Measurements from ENCODE around the gene RPL7A. TPM values are rescaled to one million over a fixed set of nuclear protein-coding genes. Genes with fewer than 3 reads are reported as not detected.

The RPL7A gene
- total and polyA plus RNA-seq, 2 donors (not counting 3 experiments of a cell fraction or from before 2014, with no cell fraction given): 2,112 to 2,329 TPM

- no peak overlapping the region for H3K9ac ChIP-seq (replicated peaks; ENCODE audit: extremely low read depth, insufficient read depth, low read length)
- intact Hi-C loops (cut with micrococcal nuclease): no loop called here
These were observed 43.9 kb upstream of the RPL7A start for GRCh38 chr9:133304158-133304470.

More at GRCh38 chr9:133304158-133304470, 43.9 kb upstream of the RPL7A start:
- FAIRE-seq (no peak), DNase-seq (ENCODE audit: low read depth, low spot score) (no peak)
- CTCF ChIA-PET: interaction anchor here (1.2 kb wide), 1 partner anchor 118 kb away, joined by 3 read pairs; no protein-coding TSS in a partner anchor
- BruUV-seq (replicated peaks): no TSS peak
- H3K4me1 ChIP-seq (ENCODE audit: control insufficient read depth, extremely low read depth, insufficient read depth, low read length): no peaks in the 10 kb centered on the region
- H3K36me3 ChIP-seq (ENCODE audit: control insufficient read depth in 2 of 2, extremely low read depth in 1 of 2, insufficient read depth in 2 of 2, low read length in 2 of 2): no peaks in the 10 kb centered on the region
- TF ChIP-seq GATA2 (IDR thresholded peaks at IDR 0.05; ENCODE audit: insufficient read depth, insufficient read length, low read depth, low read length) (no peak), POLR2AphosphoS5 (IDR thresholded peaks at IDR 0.05; ENCODE audit: insufficient read depth, low read depth, low read length) (no peak), MAX (IDR thresholded peaks at IDR 0.05; ENCODE audit: insufficient read depth, insufficient read length) (no peak), MYC (IDR thresholded peaks at IDR 0.05; ENCODE audit: low read depth, low read length) (no peak), JUN (IDR thresholded peaks at IDR 0.05; ENCODE audit: borderline replicate concordance, insufficient read depth, insufficient read length, low read depth) (no peak), EZH2 (IDR thresholded peaks at IDR 0.05; ENCODE audit: borderline replicate concordance, low read depth, low read length, severe bottlenecking) (no peak), POLR2A (IDR thresholded peaks at IDR 0.05; ENCODE audit: low read depth, low read length) (no peak), FOS (IDR thresholded peaks at IDR 0.05; ENCODE audit: borderline replicate concordance, insufficient read depth, low read length) (no peak), CTCF (IDR thresholded peaks at IDR 0.05; ENCODE audit: extremely low read depth in 1 of 2, insufficient read depth in 1 of 2, low read depth in 1 of 2, low read length in 2 of 2) (no peak)
- dilution Hi-C loops (cut with MboI; ENCODE audit: extremely low pct_ligation_motif_present, low sequenced_read_pairs): no loop called here
- no peaks in the 10 kb centered on the region for H3K9me1 ChIP-seq (replicated peaks; ENCODE audit: control insufficient read depth, extremely low read depth, insufficient read depth, low read length)
- no peak overlapping the region for H3K4me3 ChIP-seq (replicated peaks in 1 of 3; ENCODE audit: insufficient read depth in 1 of 3, low read depth in 1 of 3, low read length in 3 of 3)
- H2AFZ ChIP-seq (ENCODE audit: low read depth, low read length): no peak overlapping the region
- H3K27me3 ChIP-seq (ENCODE audit: control insufficient read depth in 2 of 2, insufficient read depth in 2 of 2, low read length in 2 of 2): peaks cover 0 to 2% of the 10 kb centered on the region in 2 experiments
- H3K27ac ChIP-seq (ENCODE audit: insufficient read depth, low read depth, low read length): no peak overlapping the region
- no peak overlapping the region for H3K4me2 ChIP-seq (ENCODE audit: insufficient read depth, low read length)
- H3K79me2 ChIP-seq (ENCODE audit: control insufficient read depth, insufficient read depth, low read length): no peaks in the 10 kb centered on the region
- POLR2A ChIA-PET: no interaction called here
- no peaks in the 10 kb centered on the region for H3K9me3 ChIP-seq (replicated peaks; ENCODE audit: control insufficient read depth, insufficient read depth, low read length)
- H4K20me1 ChIP-seq (replicated peaks; ENCODE audit: control insufficient read depth, extremely low read depth, insufficient read depth, low read length): no peaks in the 10 kb centered on the region
